Activated naive CD8-positive, alpha-beta T cell treated with anti-CD3 and anti-CD28 coated beads for 36 hours (primary cell): ENCODE data around the gene YTHDF2. TPM values are rescaled to one million over a fixed set of nuclear protein-coding genes. Genes with fewer than 3 reads are reported as not detected.
"Not testable (repeated sequence)": the region's sequence is repeated elsewhere in the genome, so short reads cannot be mapped to it uniquely, and the experiment has no call there.

Experiments
- DNase-seq: peaks from one replicate; pipeline ENCODE4 v3.0.0; 2021
- H3K27ac Mint-ChIP-seq: one replicate; pipeline ENCODE4 v1.8.0; 2022; ENCODE audit warnings: mild to moderate bottlenecking, moderate library complexity, mixed read lengths
- H3K27me3 Mint-ChIP-seq: one replicate; pipeline ENCODE4 v1.8.0; 2022; ENCODE audit warnings: mild to moderate bottlenecking, mixed read lengths
- H3K36me3 Mint-ChIP-seq: one replicate; pipeline ENCODE4 v1.8.0; 2021; ENCODE audit warnings: mild to moderate bottlenecking, mixed read lengths
- H3K4me1 Mint-ChIP-seq: one replicate; pipeline ENCODE4 v1.8.0; 2021; ENCODE audit warnings: mixed read lengths
- H3K4me3 Mint-ChIP-seq: one replicate; pipeline ENCODE4 v1.8.0; 2022; ENCODE audit warnings: mild to moderate bottlenecking, moderate library complexity, mixed read lengths
- H3K9me3 Mint-ChIP-seq: one replicate; pipeline ENCODE4 v1.8.0; 2022; ENCODE audit warnings: mixed read lengths
- total RNA-seq, 2 experiments: library from RNA; stranded (reverse); gene quantifications; one replicate each; pipeline ENCODE4 v1.2.3, GENCODE V29; 2021

Gene YTHDF2
- 100 to 1,000 TPM; 104 to 107 TPM for total RNA-seq

- H3K27me3 Mint-ChIP-seq: no peaks in the 10 kb centered on the region
- DNase-seq: peak; percentile 99
- H3K4me1 Mint-ChIP-seq: peaks cover 28% of the 10 kb centered on the region
- peaks cover 29% of the 10 kb centered on the region for H3K36me3 Mint-ChIP-seq
- H3K9me3 Mint-ChIP-seq: no peaks in the 10 kb centered on the region
- peak within 1 kb of the TSS; percentile 94 for H3K27ac Mint-ChIP-seq
- peak within 1 kb of the TSS; percentile 99 for H3K4me3 Mint-ChIP-seq
These were observed at the start of gene YTHDF2 for GRCh38 chr1:28736450-28737306. Gene YTHDF2, plus strand, starts transcription at chr1:28736940. Its CDS starts 181 bp downstream, at chr1:28737121.

DNA sequence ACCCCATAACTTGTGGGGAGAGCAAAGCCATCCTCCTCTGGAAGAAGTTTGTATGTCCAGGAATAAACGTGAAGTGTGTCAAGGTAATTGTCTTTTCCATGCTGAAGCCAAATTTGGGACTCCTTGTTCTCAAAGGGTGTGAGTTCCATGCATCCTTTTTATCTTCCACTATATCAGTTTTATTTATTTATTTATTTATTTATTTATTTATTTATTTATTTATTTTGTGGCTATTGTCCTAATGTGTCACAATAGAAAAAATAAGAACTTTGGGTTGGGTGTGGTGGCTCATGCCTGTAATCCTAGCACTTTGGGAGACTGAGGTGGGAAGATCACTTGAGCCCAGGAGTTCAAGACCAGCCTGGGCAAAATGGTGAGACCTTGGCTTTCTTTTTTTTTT lies 45.1 kb upstream of the YTHDF2 start:
- not testable (repeated sequence) for H3K4me1 Mint-ChIP-seq, DNase-seq, H3K4me3 Mint-ChIP-seq, H3K9me3 Mint-ChIP-seq, H3K27me3 Mint-ChIP-seq, H3K27ac Mint-ChIP-seq
- peaks cover 10% of the 10 kb centered on the region for H3K36me3 Mint-ChIP-seq

DNA sequence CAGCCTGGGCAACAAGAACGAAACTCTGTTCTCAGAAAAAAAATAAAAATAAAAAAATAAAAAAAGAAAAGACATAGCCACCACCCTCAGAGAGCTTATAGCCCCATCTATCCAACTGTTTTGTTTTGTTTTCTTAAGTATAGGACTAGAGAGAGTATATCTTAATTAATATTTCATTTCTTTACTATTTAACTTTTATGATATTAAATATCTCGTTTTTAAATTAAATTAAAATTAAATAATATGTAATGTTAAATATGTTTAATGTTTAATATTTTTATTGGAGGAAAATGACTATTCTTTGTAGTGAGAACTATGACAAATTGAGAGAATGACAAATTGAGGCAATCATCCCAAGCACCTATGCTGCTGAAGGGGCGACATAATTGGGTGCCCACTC lies 33.1 kb upstream of the YTHDF2 start:
- no peaks in the 10 kb centered on the region for H3K9me3 Mint-ChIP-seq
- no peak overlapping the region for H3K4me3 Mint-ChIP-seq
- DNase-seq: no peak
- H3K4me1 Mint-ChIP-seq: peaks cover 3% of the 10 kb centered on the region
- H3K27ac Mint-ChIP-seq: no peak overlapping the region
- peaks cover 12% of the 10 kb centered on the region for H3K36me3 Mint-ChIP-seq
- no peaks in the 10 kb centered on the region for H3K27me3 Mint-ChIP-seq

- no peak overlapping the region for H3K4me3 Mint-ChIP-seq
- H3K27ac Mint-ChIP-seq: no peak overlapping the region
- H3K27me3 Mint-ChIP-seq: no peaks in the 10 kb centered on the region
- no peaks in the 10 kb centered on the region for H3K9me3 Mint-ChIP-seq
- no peak for DNase-seq
- H3K36me3 Mint-ChIP-seq: peaks cover 13% of the 10 kb centered on the region
- no peaks in the 10 kb centered on the region for H3K4me1 Mint-ChIP-seq
These were observed 20.4 kb upstream of the YTHDF2 start for GRCh38 chr1:28716336-28716735.

DNA sequence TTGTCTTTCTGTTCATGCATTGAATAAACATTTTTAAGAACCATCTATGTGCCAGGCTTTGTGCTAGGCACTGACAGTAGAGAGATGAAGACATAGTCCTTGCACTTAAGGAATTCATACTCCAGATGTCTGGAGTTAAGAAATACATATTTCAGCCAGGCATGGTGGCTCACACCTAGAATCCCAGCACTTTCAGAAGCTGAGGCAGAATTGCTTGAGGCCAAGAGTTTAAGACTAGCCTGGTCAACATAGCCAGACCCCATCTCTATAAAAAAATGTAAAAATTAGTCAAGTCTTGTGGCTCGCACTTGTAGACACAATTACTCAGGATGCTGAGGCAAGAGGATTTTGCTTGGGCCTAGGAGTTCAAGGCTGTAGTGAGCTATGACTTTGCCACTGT lies 18.6 kb upstream of the YTHDF2 start:
- no peak for DNase-seq
- Mint-ChIP-seq H3K36me3 (peaks cover 13% of the 10 kb centered on the region), H3K9me3 (no peaks in the 10 kb centered on the region), H3K4me3 (no peak overlapping the region), H3K27ac (no peak overlapping the region), H3K27me3 (no peaks in the 10 kb centered on the region), H3K4me1 (no peaks in the 10 kb centered on the region)

- no peak for DNase-seq
- Mint-ChIP-seq H3K9me3 (no peaks in the 10 kb centered on the region), H3K27ac (peak overlapping the region; percentile 9), H3K4me3 (no peak overlapping the region), H3K4me1 (no peaks in the 10 kb centered on the region), H3K36me3 (peaks cover 9% of the 10 kb centered on the region), H3K27me3 (no peaks in the 10 kb centered on the region)
These were observed 18.0 kb upstream of the YTHDF2 start for GRCh38 chr1:28718586-28719331.

DNA sequence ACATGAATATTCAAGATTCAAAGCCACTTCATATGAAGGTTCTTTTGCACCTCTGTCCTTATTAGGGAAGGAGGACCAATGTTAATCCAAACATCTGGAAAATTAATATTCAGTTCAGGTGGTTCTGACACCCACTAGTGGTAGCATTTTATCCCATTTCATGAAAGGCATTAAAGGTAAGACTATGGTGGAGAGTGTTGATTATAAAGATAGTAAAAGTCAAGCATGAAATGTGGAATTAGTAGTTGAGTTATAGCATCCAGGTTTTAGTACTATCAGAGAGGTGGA lies 17.5 kb upstream of the YTHDF2 start:
- no peaks in the 10 kb centered on the region for H3K27me3 Mint-ChIP-seq
- DNase-seq: no peak
- H3K4me1 Mint-ChIP-seq: no peaks in the 10 kb centered on the region
- H3K4me3 Mint-ChIP-seq: no peak overlapping the region
- peak overlapping the region; percentile 9 for H3K27ac Mint-ChIP-seq
- H3K9me3 Mint-ChIP-seq: no peaks in the 10 kb centered on the region
- H3K36me3 Mint-ChIP-seq: peaks cover 7% of the 10 kb centered on the region

DNA sequence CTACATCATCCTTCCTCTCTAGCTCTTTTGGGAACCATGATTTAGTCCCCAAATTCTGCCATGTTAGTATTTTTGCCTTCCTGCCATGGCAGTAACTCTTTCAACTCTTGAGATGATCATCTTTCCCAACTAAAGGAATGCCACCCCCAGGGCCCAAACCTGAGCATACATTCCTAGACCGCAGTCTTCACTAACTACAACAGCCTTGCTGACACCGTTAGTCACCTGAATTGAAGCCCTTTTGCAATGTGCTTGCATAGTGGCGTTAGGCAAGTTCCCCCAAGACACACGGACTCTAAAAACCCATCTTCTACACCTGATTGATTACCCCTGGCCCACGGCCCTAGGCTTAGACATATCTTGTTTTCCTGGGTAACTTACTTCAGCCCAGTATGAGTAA lies 16.4 kb upstream of the YTHDF2 start:
- Mint-ChIP-seq H3K4me1 (no peaks in the 10 kb centered on the region), H3K27me3 (no peaks in the 10 kb centered on the region), H3K4me3 (no peak overlapping the region), H3K27ac (no peak overlapping the region), H3K9me3 (no peaks in the 10 kb centered on the region), H3K36me3 (no peaks in the 10 kb centered on the region)
- DNase-seq: no peak

DNA sequence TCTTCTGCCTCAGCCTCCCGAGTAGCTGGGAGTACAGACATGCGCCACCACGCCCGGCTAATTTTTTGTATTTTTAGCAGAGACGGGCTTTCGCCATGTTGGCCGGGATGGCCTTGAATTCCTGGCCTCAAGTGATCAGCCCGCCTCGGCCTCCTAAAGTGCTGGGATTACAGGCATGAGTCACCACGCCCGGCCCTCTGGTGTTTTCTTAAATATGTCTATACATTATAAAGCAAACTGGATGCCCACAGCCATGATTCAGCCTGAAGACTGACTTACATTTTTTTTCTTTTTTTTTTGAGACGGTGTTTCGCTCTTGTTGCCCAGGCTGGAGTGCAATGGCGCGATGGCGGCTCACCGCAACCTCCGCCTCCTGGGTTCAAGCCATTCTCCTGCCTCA lies 14.8 kb upstream of the YTHDF2 start:
- H3K27me3 Mint-ChIP-seq, DNase-seq, H3K36me3 Mint-ChIP-seq, H3K27ac Mint-ChIP-seq, H3K4me1 Mint-ChIP-seq, H3K9me3 Mint-ChIP-seq, H3K4me3 Mint-ChIP-seq: not testable (repeated sequence)

DNA sequence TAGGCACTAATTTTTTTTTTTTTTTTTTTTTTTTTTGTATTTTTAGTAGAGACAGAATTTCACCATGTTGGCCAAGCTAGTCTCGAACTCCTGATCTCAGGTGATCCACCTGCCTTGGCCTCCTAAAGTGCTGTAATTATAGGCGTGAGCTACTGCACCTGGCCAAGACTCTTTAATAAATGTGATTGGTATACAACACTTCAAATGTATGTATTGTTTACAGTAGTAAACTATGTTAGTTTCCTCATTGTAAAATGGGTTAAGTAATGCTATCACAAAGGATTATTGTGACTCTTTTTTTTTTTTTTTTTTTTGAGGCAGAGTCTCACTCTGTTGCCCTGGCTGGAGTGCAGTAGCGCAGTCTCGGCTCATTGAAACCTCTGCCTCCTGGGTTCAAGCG lies 11.4 kb upstream of the YTHDF2 start:
- H3K27ac Mint-ChIP-seq, H3K9me3 Mint-ChIP-seq, H3K4me3 Mint-ChIP-seq, H3K27me3 Mint-ChIP-seq, H3K4me1 Mint-ChIP-seq, DNase-seq, H3K36me3 Mint-ChIP-seq: not testable (repeated sequence)

DNA sequence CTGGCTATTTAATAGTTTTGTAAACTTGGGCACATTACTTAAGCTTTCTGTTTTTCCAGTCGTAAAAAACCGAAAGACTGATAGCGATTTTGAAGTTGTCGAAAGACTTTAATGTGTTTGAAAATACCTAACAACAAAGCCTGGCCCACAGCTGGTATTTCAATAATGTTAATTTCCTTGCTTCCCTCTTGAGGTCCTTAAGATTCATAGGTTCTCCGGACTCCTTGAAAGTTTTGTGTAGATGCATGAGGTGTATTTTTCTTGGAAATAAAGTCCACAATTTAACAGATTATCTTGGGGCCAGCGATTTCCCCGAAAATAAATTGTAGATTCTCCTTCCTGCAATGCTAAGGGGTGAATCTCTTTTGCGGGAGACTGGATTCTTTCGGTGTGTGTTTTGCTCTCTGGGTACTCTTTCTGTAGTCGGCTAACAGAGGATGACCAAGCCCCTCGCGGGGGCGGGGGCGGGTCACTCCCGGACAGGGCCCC lies 735 bp upstream of the YTHDF2 start:
- no peaks in the 10 kb centered on the region for H3K9me3 Mint-ChIP-seq
- no peaks in the 10 kb centered on the region for H3K27me3 Mint-ChIP-seq
- H3K4me1 Mint-ChIP-seq: peaks cover 26% of the 10 kb centered on the region
- peak overlapping the region; percentile 99 for H3K4me3 Mint-ChIP-seq
- H3K36me3 Mint-ChIP-seq: peaks cover 29% of the 10 kb centered on the region
- H3K27ac Mint-ChIP-seq: peak overlapping the region; percentile 94
- no peak for DNase-seq

- peak overlapping the region; percentile 94 for H3K27ac Mint-ChIP-seq
These were observed 780 bp downstream of the YTHDF2 start for GRCh38 chr1:28737307-28738132.

DNA sequence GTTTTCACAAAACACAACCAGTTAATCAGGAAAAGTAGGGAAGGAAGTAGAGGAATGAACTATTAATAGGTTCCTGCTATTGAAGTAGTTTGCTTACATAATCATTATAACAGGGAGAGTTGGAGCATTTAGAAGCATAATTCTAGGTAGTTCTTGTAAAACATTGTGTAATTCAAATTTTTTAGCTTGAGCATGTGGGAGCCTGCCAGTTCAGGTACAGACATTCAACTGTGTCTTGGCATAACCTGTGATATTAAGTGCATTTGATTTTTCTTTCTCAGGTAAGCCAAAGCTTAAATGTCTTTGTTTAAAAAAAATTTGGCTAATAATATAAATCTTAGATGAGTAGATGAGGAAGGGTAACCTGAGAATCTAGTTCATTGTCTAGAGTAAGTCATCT lies 3.4 kb downstream of the YTHDF2 start:
- Mint-ChIP-seq H3K27me3 (no peaks in the 10 kb centered on the region), H3K9me3 (no peaks in the 10 kb centered on the region), H3K4me1 (peaks cover 56% of the 10 kb centered on the region), H3K27ac (peak overlapping the region; percentile 51), H3K4me3 (peak overlapping the region; percentile 99), H3K36me3 (peaks cover 59% of the 10 kb centered on the region)
- DNase-seq: no peak

More at GRCh38 chr1:28737307-28738132, 780 bp downstream of the YTHDF2 start:
- Mint-ChIP-seq H3K4me3 (peak overlapping the region; percentile 99), H3K4me1 (peaks cover 36% of the 10 kb centered on the region), H3K27me3 (no peaks in the 10 kb centered on the region), H3K36me3 (peaks cover 33% of the 10 kb centered on the region), H3K9me3 (no peaks in the 10 kb centered on the region)
- peak; percentile 38 for DNase-seq

DNA sequence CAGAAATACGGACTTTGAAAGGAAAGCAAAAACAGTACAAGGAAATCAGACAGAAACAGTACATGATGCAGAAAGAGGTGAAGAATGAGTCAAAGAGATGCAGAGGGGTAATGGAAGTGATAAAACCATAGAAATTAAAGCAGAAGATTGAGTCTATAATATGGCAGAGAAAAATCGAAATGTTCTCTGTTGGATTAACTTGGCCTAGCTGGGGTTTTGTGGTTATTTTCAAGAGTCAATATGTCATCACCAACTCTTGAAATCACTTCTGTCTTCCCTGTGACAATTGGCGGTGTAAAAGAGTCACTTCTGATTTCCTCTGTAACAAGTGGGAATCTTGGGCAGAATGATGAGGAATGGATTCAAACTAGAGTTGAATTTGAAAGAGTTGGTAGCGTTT lies 7.4 kb downstream of the YTHDF2 start:
- Mint-ChIP-seq H3K36me3 (peaks cover 69% of the 10 kb centered on the region), H3K9me3 (no peaks in the 10 kb centered on the region), H3K4me1 (peaks cover 63% of the 10 kb centered on the region), H3K27ac (no peak overlapping the region), H3K27me3 (no peaks in the 10 kb centered on the region), H3K4me3 (peak overlapping the region; percentile 57)
- DNase-seq: no peak

DNA sequence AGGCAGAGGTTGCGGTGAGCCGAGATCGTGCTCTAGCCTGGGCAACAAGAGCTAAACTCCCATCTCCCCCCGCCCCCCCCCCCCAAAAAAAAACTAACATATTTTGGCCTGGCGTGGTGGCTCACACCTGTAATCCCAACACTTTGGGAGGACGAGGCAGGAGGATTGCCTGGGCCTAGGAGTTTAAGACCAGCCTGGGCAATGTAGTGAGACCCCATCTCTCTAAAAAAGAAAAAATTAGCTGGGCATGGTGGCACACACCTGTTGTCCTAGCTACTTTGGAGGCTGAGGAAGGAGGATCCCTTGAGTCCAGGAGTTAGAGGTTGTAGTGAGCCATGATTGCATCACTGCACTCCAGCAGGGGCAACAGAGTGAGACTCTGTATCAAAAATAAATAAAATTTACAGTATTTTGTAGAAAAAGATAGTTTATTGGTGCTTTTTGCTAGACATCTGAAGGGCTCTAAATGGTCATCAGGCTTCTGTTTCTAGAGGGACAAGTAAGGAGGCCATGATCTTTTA lies 9.0 kb downstream of the YTHDF2 start:
- Mint-ChIP-seq H3K4me1 (peaks cover 65% of the 10 kb centered on the region), H3K36me3 (peaks cover 67% of the 10 kb centered on the region), H3K27me3 (no peaks in the 10 kb centered on the region), H3K27ac (no peak overlapping the region), H3K9me3 (no peaks in the 10 kb centered on the region), H3K4me3 (no peak overlapping the region)
- no peak for DNase-seq
